ENCODE results near the gene STX4.
"Not testable (repeated sequence)": the region's sequence is repeated elsewhere in the genome, so short reads cannot be mapped to it uniquely, and the experiment has no call there.

Gene STX4

DNA sequence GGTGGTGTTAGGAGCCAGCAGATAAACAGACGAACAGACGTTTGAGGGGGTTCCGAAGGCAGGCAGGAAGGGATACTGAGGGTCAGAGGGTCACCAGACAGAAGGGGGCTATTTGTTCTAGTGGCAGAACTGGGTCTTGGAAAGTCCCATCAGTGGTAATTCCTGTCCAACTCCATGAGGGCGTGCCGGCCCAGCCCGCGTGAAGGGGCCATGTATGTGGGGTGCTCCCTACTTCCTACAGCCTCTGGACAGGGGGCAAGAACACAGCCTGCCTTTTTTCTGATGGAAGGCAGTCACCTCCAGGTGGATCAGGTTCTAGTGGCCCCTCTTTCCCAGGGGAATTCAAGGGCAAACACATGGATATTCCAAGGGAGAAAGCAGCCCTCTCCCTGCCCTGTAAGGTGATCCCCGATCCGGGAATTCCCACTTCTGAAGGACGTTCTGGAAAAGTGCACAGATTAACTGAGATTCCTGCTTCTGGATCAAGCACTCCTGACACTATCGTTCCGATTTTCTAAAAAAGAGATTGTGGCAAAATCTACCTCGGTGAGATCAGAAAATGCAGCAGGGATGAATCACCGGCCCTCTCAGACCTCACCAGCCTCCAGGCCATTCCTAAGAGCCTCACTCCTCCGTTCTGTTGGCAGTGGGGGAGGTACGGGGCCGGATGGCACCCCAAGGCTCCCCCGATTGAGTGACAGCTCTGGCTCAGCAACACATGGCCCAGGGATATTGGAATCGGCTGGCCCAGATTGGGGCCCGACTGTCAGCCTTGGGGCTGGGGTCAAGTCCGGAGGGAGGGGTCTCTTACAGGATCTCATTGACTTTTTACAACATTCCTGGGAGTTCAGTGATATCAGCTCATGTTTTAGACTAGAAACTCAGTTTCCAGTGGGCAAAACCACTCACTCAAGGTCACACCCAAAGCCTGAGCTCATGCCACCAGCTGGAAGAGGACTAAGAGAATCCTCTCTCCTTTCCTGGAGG, 35.3 kb upstream of the STX4 start:
- DNase-seq: no peak

DNA sequence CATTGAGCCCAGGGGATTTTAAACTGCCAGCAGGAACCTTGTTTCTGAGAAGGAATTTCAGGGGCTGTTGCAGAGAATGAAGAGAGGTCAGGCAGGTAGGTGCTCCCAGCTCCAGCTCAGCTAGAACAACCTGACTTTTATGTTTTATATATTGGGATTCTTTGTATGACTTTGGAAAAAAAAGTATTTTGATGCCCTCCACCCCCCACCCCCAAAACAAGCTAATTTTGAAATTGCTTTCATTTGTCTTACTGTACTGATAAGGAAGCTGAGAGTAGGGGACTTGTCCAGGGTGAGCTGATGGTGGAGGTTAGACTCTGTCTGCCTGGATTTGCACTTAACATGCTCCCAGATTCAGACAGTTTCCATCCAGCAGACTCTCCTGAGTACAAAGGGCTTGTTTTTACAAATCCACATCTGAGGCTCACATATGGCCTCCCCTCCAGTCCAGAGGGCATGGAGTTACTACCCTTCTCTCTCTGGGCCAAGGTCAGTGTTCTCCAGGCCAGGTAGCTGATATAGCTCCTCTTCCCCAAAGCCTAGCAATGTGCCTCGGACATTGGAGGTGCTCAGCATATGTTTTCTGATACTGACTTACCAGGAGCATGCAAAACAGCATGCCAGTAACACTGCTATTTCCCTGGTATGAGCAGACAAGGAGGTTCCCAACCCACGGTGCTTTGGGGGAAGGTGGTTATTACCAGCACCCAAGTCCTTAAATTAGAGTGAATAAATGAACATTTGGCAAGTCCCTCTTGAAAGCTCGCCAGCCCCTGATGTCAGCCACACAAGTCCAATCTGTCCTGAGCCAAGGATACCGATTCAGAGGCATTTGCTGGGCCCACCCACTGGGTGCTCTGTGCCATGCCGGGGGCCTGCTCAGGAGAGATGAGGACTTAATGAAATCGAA, 34.3 kb upstream of the STX4 start:
- no peak for DNase-seq

DNA sequence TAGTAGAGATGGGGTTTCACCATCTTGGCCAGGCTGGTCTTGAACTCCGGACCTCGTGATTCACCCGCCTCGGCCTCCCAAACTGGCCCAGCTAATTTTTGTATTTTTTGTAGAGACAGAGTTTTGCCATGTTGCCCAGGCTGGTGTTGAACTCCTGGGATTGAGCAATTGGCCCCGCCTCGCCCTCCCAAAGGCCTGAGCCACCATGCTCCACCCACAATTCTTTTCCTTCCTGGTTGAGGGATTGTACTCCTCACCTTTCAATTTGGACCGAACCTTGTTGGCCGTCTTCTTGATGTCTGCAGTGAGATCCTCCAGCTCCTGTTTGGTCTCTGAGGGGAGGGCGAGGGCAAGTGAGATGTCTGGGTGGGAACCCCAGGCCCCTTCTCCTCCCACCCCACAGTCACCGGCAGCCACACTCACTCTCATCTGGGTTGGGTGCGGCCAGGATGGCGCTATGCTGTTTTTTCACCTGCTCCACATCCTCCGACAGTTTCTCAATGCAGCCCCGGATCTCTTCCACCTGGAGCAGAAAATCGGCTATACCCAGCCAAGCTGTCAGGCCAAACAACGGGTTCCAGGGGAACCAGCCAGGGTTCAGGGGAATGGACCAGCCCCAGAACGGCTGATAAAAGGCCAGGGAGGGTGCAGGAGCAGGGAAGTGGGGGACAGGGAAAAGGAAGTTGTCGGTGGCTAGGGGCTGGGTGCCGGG, 32.5 kb upstream of the STX4 start:
- DNase-seq: no peak

DNA sequence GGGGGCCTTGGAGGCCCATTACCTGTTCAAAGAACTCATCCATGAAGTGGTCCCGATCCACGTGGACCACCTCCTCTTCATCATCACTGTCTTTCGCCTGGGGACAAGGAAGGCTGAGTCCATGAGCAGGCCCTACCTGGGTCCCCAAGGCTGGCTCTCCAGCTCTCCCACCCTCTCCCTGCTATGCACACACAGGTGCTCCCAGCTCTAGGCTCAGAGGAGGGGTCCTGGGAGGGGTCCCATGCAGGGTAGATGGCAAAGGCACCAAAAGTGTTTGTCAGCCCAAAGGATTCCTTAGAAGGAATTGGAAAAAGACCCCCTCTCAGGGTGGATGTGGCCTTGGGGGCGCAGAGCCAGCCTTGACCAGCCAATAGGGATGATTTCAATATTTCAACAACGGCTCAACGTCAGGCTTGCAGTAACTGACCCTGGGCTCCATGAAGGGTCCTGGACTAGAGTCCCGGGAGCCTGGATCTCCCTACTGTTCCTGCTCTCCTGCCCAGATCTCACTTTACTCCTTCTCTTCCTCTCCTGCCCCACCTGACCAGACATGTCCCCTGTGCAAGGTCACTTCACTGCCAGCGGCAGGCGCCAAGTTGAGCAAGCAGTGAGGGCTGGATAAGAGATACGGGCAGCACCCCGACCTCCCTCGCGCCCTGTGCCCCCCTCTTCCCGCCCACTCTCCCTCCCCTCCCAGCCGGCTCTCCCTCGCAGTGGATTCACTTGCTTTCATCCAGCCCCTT, 31.7 kb upstream of the STX4 start:
- DNase-seq: no peak

DNA sequence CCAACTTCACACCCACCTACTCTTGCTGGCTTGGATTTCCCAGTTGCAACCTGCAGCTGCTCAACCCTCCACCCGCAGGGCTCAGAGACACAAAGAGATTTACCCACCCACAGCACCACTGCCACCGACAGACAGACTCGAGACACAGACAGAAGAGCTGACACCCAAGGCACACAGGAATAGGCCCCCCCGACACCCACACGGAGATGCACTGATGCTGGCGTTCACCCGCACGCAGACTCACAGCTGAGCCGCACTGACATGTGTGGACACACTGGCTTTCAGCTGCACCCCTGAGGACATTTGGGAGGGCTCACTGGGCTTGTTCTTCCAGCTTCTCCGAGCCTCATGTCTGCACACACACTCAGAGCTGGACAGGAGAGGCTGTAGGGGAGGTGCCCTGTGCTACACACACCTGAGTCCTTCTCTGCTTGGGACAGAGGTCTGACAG, 31.1 kb upstream of the STX4 start:
- DNase-seq: no peak

DNA sequence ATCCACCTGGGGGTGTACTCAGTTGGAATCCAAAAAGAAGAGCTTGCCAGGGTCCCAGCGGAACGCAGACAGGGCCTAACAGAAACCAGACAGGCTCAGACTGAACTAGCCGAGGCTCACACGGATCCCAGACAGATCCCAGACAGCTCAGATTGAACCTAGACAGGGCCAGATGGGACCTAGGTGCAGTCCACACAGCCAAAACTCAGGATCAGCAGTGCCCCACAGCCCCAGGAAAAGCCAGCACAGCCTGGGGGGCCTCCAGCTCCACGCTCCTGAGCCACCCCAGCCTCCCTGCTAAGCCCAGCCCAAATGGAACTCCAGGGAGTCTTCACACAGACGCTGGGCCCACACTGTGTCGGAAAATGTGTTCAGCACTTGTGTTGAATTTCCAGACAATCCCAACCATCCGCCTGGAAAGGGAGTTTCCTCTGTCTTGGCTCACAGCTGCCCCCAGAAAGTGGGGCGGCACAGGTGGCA, 30.5 kb upstream of the STX4 start:
- no peak for DNase-seq

DNA sequence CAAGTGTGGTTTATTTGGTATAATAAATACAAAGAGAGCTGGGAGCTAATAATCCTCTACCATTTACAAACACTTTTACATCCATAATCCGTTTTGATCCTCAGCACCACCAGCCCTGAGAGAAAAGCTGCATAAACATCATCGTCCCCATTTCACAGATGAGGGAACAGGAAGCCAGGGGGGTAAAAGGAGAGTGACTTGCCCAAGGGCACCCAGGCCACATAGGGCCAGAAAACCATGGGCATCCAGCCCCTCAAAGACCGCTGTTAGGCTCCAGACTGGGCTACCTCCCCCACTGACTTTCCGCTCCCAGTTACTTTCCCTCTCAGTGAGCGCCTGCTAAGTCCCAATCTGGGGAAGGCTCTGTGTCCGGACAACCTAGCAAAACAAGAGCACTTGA, 29.6 kb upstream of the STX4 start:
- DNase-seq: no peak

DNA sequence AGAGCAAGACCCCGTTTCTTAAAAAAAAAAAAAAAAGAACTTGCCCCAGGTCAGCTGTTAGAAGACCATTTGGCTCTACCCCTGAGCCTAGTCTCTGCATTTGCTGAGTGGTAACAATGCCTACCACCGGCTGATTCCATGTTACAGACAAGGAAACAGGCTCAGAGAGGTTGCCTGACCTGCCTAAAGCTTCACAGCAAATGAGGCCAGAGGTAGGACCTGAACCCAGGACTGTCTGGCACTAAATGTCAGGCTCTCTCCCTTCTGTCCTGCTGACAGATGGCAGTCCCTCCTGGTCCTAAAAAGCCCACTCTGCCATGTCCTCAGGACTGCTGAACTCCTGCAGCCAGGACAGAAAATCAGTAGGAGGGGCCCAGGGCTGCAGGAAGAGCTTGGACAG, 28.7 kb upstream of the STX4 start:
- no peak for DNase-seq

DNA sequence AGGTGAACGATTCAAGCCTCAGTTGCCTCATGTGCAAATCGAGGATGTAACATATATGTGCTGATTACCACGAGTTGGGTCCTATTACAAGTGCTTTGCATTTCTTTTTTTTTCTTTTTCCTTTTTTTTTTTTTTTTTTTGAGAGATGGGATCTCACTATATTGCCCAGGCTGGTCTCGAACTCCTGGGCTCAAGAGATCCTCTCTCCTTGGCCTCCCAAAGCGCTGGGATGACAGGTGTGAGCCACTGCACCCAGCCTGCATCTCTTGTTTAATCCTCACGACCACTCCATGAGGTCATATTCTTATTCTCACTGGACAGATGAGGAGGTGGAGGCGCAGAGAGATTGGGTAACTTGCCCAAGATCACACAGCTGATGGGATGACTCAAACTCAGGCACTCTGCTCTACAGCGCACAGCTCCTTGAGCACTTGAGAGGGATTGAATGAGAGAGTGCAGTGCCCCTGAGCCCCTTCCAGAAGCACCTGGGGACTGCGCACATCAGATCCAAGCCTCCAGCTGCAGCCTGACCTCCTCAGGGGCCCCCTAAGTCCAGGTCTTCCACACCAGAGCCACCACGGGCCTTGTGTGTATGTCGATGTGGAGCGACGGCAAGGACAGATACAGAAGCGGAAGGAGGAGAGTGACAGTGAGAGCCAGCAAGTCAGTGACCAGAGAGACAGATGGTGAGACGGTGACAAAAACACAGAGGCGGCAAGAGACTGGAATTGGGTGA, 27.8 kb upstream of the STX4 start:
- no peak for DNase-seq

DNA sequence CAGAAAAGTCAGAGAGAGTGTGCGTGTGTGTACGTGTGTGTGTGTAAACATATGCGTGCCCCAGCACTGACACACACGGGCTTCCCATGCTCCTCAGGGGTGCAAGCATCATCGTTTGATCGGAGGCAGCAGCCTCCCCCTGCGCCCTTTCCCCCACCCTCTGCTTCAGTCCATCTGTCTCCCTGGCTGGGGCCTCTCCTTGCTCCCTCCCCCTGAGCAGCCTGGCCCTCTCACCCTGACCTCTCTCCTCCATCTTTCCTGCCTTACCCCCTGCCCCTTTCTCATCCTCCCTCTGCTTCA, 27.3 kb upstream of the STX4 start:
- DNase-seq: no peak

DNA sequence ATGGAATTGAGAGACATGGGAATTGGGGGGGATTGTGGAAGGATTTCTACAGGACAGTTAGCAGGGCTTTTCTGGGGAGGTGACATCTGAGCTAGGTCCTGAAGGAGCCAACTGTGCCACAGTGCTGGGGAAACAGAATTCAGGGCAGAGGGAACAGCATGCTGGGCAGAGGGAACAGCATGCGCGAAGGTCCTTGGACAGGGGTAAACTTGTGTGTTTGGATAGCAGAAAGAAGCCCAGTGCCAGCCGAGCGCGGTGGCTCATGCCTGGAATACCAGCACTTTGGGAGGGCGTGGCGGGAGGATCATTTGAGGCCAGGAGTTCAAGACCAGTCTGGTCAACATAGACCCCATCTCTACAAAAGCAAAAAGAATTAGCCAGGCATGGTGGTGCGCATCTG, 26.8 kb upstream of the STX4 start:
- DNase-seq: no peak

DNA sequence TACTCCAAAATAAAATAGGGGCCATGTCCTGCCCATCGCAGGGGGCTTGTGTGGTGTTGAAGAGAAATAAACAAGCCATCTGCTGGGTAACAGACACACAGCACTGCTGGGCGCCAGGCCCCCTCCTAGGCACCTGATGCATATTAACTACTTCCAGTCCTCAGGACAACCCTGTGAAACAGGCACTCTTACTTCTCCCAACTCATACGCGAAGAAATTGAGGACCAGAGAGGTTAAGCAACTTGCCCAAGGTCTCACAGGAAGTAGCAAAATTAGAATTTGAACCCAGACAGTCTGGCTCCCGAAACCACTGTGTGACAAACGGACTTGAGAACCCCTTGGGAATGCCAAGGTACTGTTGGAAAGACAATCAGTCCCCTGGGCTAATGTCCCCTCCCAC, 25.7 kb upstream of the STX4 start:
- no peak for DNase-seq

DNA sequence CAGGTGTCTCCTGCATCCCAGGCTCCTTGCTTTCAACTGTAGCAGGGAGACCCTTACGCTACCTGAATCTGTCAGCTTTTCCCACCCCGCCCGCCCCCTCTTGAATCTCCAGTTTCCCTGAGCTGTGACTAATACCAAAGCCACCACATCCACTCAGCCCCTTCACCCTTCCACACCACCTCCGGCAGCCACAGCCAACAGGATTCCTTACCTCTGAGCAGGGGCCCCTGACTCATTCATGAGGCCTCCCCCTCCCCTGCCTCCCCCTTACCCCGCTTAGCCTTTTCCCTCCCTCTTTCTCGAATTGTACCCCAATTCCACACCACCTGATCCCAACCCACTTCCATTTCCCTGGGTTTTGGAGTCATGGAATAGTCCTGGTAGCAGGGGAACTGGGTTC, 25.2 kb upstream of the STX4 start:
- DNase-seq: no peak

DNA sequence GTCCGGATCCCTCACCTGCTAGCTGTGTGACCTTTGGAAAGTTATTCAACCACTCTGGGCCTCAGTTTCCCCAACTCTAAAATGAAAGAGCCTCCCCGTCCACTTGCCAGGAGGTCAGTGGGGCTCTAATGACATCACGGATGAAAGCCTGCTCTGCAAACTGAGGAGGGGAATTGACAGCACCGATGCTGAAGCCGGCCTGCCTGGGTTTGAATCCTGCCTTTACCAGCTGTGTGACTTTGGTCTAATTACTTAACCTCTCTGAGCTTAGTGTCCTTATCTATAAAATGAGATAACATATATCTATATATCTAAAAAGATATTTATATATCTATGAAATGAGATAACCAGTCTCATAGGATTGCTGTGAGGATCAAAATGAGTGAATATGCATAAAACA, 24.8 kb upstream of the STX4 start:
- DNase-seq: no peak

DNA sequence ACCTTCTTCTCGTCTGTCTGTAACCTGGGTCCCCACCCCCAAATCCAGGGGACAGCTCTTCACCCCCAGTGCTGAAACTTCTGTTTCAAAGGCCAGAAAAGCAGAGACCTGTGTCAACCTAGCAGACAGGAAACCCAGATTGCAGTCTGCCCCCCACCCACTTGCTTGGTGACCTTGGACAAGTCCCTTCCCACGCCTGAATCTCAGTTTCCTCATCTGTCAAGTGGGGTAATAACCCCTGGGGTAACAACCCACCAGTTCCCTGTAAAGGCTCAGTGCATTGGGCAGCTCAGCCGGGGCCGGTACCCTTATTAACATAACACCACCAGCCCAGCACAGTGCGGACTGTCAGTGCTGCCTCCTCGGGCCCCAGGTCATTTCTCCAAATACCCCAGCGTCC, 24.2 kb upstream of the STX4 start:
- no peak for DNase-seq

DNA sequence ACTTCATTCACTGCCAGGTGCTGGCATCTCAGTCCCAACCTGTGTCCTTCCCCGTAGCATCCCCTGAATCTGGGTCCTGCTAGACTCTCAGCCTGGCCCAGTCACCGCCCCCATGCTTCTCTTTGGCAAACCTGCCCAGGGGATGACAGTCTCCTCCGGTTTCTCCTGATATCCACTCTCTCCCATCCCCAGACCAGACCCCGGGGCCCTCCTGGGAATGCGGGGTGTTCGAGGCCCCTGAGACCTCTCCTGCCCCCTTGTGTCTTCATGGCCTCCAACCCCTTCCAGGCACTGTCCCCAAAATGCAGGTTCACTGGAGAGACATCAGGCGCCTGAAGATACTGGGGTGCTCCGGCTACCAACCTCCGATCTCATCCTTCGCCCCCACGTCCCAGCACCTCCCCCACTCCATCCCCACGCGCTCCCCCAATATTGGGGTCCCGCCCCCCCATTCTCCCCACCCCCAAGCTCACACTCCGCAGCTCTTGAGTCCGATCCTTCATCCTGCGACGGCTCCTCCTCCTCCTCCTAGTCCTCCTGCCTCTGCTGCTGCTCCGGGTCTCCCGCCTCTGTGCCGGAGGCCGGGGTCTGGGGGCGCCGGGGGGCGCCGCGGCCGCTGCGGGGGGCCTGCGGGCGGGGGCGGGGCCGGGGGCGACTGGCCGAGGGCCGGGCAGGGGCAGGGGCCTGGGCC, 23.3 kb upstream of the STX4 start:
- no peak for DNase-seq

DNA sequence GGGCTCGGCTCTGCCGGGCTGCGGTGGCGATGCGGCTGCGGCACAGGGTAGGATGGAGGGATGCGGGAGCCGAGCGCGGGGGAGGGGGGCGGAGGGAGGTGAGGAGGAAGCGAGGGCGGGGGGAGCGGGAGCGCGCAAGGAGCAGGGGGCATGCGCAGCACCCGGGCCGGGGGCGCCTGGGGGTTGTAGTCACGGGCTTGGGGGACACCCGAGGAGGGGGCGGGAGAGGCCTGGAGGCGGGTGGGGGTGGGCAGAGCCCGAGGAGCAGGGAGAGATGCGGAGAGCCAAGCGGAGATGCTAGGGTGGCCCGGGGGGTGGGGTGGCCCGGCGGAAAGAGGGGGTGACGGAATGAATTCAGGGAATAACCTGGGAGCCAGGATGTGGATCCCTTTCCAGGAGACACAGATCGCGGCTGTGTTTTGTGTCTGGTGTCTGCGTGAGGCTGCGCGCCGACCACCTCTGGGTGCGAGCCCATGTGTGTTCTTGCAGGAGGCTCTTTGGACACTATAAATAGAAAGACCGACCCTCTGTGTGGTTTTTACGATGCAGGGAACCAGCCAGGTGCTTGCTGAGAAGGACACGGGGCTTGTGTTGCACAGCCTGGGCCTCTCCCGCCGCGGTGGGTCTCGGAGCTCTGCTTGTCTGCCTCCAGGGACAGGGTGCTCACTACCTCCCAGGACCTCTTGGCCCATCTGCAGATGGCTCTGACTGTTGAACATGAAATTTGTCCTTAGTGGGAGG, 22.6 kb upstream of the STX4 start, which contains the start of gene STX1B:
Gene STX1B, minus strand, starts transcription at position 54 of the 741 bp plus-strand sequence. CDS start 242 bp downstream, outside the sequence.
- no peak for DNase-seq

DNA sequence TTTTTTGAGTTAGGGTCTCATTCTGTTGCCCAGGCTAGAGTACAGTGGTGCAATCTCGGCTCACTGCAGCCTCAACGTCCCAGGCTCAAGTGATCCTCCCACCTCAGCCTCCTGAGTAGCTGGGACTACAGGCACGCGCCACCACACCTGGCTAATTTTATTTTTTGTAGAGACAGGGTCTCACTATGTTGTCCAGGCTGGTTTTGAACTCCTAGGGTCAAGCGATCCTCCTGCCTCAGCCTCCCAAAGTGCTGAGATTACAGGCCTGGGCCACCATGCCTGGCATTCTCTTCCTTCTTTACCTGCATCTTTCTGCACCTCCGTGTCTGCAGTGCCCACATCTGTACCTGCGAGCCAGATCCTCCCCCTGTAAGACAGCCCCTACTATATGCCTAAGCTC, 21.5 kb upstream of the STX4 start:
- not testable (repeated sequence) for DNase-seq

DNA sequence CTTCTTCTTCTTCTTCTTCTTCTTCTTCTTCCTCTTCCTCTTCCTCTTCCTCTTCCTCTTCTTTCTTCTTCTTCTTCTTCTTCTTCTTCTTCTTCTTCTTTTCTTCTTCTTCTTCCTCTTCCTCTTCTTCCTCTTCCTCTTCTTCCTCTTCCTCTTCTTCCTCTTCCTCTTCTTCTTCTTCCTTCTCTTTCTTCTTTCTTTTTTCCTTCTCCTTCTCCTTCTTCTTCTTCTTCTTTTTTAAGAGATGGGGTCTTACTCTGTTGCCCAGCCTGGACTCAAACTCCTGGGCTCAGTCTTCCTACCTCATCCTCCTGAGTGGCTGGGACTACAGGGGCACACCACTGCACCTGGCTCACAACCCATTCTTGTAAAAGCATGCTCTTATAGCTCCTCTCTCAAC, 20.1 kb upstream of the STX4 start:
- not testable (repeated sequence) for DNase-seq

DNA sequence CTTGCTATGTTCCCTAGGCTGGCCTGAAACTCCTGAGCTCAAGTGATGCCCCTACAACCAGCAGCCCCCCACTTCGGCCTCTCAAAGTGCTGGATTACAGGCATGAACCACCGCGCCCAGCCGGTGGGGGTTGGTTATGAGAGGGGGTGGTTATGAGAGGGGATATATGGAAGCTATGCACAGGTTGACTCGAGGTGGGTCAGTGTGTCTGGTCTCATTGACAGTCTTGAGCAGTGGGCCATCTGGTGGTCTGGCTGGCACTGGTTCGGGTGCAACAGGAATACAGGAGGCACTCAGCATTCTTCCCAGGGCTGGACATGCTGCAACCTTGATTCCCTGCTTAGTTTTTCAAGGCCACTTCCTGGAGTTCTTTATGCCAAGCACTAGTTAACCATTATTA, 17.3 kb upstream of the STX4 start:
- no peak for DNase-seq

All from right kidney (tissue), 1 donor.